ENCODE results near the gene LRRC45. TPM values are rescaled to one million over a fixed set of nuclear protein-coding genes. Genes with fewer than 3 reads are reported as not detected.

LRRC45 gene
- total and polyA plus RNA-seq, 9 of the 15 experiments (the other 6 are each of a cell fraction or from before 2014, with no cell fraction given) = 3.5 to 21.5 (median 11.2) TPM; not detected in 2

DNA sequence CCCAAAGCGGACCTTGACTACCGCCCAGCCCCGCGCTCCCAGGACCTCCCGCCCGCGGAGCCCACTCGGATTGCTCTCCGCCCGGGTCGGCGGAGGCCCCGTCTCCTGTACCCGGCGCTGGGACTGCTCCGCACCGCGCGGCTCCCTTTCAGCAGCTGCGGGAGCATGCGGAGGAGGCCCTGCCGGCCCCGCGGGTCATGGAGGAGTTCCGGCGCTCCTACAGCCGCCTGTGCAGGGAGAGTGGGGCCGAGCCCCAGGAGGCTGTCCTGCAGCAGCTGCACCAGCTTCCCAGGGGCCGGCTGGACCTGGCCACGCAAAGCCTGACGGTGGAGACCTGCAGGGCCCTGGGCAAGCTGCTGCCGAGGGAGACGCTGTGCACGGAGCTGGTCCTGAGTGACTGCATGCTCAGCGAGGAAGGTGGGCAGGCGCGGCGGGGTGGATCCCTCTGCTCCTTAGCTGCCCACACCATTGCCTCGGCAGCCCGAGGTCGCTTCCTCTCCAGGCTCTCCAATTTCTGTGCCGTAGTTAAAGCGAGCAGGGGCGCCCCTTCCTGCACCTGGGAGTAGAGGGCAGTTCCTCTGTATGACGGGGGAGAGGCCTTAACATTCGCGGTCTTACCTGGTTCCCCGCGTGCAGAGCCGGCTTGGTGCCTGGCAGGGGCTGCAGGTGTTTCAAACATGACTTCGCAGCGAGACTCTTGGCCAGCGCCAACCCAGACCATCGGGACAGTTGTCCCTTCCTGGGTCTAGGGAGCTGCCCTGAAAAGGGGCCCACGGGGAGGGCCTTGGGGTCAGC is 539 bp downstream of the LRRC45 start (continued):
- TF ChIP-seq, protein P1, sequence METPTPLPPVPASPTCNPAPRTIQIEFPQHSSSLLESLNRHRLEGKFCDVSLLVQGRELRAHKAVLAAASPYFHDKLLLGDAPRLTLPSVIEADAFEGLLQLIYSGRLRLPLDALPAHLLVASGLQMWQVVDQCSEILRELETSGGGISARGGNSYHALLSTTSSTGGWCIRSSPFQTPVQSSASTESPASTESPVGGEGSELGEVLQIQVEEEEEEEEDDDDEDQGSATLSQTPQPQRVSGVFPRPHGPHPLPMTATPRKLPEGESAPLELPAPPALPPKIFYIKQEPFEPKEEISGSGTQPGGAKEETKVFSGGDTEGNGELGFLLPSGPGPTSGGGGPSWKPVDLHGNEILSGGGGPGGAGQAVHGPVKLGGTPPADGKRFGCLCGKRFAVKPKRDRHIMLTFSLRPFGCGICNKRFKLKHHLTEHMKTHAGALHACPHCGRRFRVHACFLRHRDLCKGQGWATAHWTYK (CRISPR knock-in tag; IDR thresholded peaks at IDR 0.05) = no peak

DNA sequence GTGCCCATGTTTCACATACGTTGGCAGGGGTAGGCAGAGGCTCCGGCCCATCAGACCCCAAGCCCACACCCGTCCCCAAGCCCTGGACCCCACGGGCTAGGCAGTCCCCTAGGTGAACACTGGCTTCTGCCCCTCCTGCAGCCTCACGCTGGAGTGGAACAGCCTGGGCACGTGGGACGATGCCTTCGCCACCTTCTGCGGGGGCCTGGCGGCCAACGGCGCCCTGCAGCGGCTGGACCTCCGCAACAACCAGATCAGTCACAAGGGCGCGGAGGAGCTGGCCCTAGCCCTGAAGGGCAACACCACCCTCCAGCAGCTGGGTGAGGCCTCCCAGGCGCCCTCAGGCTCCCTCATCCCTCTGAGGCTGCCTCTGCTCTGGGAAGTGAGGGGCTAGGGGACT is 1.8 kb downstream of the LRRC45 start:
- peaks cover 14 to 88% of the 10 kb centered on the region in 2 experiments for H3K4me1 ChIP-seq (replicated peaks in 1 of 2; ENCODE audit: control insufficient read depth in 2 of 2, insufficient read depth in 2 of 2, low read length in 2 of 2)
- H2AFZ ChIP-seq (ENCODE audit: low read depth, low read length) = no peak overlapping the region
- in situ Hi-C loops (cut with MboI) (no loop called here), intact Hi-C loops (cut with micrococcal nuclease) (loop anchor here (5.0 kb wide), 1 partner anchor 48 kb away; the partner anchor contains the start of gene ASPSCR1)
- H3K4me3 ChIP-seq = no peak overlapping the region
- CTCF ChIA-PET (ENCODE audit: low intra/inter-chr PET ratio) = no interaction called here
- WGBS (ENCODE audit: insufficient coverage, low coverage, missing lambda C conversion rate) = 98% methylated on average over 15 of the region's 17 CpGs
- BruUV-seq (replicated peaks) = no TSS peak
- DNase-seq (ENCODE audit: extremely low read depth in 1 of 4, low spot score in 3 of 4) = no peak
- H3K27ac ChIP-seq (ENCODE audit: extremely low read depth, low read depth, low read length) = no peak overlapping the region
- H4K20me1 ChIP-seq (replicated peaks; ENCODE audit: control insufficient read depth, insufficient read depth, low read length) = peaks cover 17% of the 10 kb centered on the region
- H3K4me2 ChIP-seq (ENCODE audit: insufficient read depth, low read length) = no peak overlapping the region
- peaks cover 14% of the 10 kb centered on the region; the same call in 1 of the 3 replicates for H3K36me3 ChIP-seq (ENCODE audit: control insufficient read depth, insufficient read depth, low read length)
- peak overlapping the region in 1 of 2 experiments; percentile 97; a peak in 2 of 4 replicates for H3K9ac ChIP-seq (ENCODE audit: insufficient read depth in 1 of 2, low read depth in 2 of 2, low read length in 2 of 2)
- FAIRE-seq = no peak
- H3K79me2 ChIP-seq (ENCODE audit: control insufficient read depth, insufficient read depth, low read length) = peaks cover 36% of the 10 kb centered on the region
- no peak for ATAC-seq
- H3K27me3 ChIP-seq (ENCODE audit: control insufficient read depth in 2 of 2, insufficient read depth in 2 of 2, low read length in 2 of 2) = no peaks in the 10 kb centered on the region
- no peaks in the 10 kb centered on the region for H3K9me3 ChIP-seq (replicated peaks; ENCODE audit: control insufficient read depth, insufficient read depth, low read depth, low read length)
- H3K9me1 ChIP-seq (ENCODE audit: control insufficient read depth, insufficient read depth, low read length) = no peaks in the 10 kb centered on the region
- POLR2A ChIA-PET = no interaction called here
- TF ChIP-seq, protein P2, sequence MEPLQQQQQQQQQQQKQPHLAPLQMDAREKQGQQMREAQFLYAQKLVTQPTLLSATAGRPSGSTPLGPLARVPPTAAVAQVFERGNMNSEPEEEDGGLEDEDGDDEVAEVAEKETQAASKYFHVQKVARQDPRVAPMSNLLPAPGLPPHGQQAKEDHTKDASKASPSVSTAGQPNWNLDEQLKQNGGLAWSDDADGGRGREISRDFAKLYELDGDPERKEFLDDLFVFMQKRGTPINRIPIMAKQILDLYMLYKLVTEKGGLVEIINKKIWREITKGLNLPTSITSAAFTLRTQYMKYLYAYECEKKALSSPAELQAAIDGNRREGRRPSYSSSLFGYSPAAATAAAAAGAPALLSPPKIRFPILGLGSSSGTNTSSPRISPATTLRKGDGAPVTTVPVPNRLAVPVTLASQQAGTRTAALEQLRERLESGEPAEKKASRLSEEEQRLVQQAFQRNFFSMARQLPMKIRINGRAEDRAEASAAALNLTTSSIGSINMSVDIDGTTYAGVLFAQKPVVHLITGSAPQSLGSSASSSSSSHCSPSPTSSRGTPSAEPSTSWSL (CRISPR knock-in tag; IDR thresholded peaks at IDR 0.05; ENCODE audit: borderline replicate concordance) = no peak
- TF ChIP-seq ZNF75A (CRISPR knock-in tag; IDR thresholded peaks at IDR 0.05) (no peak), ZNF311 (CRISPR knock-in tag; IDR thresholded peaks at IDR 0.05) (no peak), RB1 (IDR thresholded peaks at IDR 0.05; ENCODE audit: low read depth) (no peak), KDM2B (CRISPR knock-in tag; IDR thresholded peaks at IDR 0.05) (no peak), ZNF124 (CRISPR knock-in tag; IDR thresholded peaks at IDR 0.05) (no peak), ILF3 (IDR thresholded peaks at IDR 0.05; ENCODE audit: borderline replicate concordance) (no peak), NELFE (IDR thresholded peaks at IDR 0.05; ENCODE audit: insufficient read depth, insufficient read length) (no peak), ZNF41 (CRISPR knock-in tag; conservative IDR thresholded peaks at IDR 0.05) (no peak)
- TF ChIP-seq, protein P3, sequence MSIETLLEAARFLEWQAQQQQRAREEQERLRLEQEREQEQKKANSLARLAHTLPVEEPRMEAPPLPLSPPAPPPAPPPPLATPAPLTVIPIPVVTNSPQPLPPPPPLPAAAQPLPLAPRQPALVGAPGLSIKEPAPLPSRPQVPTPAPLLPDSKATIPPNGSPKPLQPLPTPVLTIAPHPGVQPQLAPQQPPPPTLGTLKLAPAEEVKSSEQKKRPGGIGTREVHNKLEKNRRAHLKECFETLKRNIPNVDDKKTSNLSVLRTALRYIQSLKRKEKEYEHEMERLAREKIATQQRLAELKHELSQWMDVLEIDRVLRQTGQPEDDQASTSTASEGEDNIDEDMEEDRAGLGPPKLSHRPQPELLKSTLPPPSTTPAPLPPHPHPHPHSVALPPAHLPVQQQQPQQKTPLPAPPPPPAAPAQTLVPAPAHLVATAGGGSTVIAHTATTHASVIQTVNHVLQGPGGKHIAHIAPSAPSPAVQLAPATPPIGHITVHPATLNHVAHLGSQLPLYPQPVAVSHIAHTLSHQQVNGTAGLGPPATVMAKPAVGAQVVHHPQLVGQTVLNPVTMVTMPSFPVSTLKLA (conservative IDR thresholded peaks at IDR 0.05) = no peak
- TF ChIP-seq, protein P4, sequence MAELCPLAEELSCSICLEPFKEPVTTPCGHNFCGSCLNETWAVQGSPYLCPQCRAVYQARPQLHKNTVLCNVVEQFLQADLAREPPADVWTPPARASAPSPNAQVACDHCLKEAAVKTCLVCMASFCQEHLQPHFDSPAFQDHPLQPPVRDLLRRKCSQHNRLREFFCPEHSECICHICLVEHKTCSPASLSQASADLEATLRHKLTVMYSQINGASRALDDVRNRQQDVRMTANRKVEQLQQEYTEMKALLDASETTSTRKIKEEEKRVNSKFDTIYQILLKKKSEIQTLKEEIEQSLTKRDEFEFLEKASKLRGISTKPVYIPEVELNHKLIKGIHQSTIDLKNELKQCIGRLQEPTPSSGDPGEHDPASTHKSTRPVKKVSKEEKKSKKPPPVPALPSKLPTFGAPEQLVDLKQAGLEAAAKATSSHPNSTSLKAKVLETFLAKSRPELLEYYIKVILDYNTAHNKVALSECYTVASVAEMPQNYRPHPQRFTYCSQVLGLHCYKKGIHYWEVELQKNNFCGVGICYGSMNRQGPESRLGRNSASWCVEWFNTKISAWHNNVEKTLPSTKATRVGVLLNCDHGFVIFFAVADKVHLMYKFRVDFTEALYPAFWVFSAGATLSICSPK (IDR thresholded peaks at IDR 0.05; ENCODE audit: borderline replicate concordance) = no peak
